A673 (cell line): ENCODE data around the gene STRIP1. TPM values are rescaled to one million over a fixed set of nuclear protein-coding genes. Genes with fewer than 3 reads are reported as not detected.
A peak's percentile ranks its signal among the peaks of the same experiment; 100 is the strongest.

ENCODE experiments used
- BruUV-seq: library from RNA; stranded (reverse); fragments of 400-500 nt; replicated peaks from 2 replicates; lab custom pipeline; 2021; lab: Mats Ljungman, UMichigan
- CTCF ChIA-PET: fragments of 300-600 bp; sonication (Branson Sonifier 250); formaldehyde crosslinking; loops from one replicate; lab custom pipeline; 2022; ENCODE audit warnings: antibody characterized with exemption; lab: Charles Lee
- POLR2A ChIA-PET: fragments of 300-600 bp; sonication (Branson Sonifier 250); formaldehyde crosslinking; loops from one replicate; lab custom pipeline; 2022; ENCODE audit warnings: antibody characterized with exemption; ENCODE audit not compliant: low non-redundant PET; lab: Charles Lee
- DNase-seq: peaks from one replicate; pipeline ENCODE4 v3.0.0-alpha.2; 2015; ENCODE audit warnings: low spot score
- H3K27ac ChIP-seq: fragments of 200-600 bp; sonication (generic); 2 replicates; pipeline ENCODE4 v1.5.1; 2016; ENCODE audit warnings: mixed run types, low read depth, mild to moderate bottlenecking, mixed read lengths, antibody characterized with exemption, low read length; ENCODE audit not compliant: poor library complexity, severe bottlenecking
- H3K27me3 ChIP-seq: fragments of 200-600 bp; sonication (generic); replicated peaks from 2 replicates; pipeline ENCODE4 v1.6.1; 2017; ENCODE audit warnings: mixed run types, low read depth, mild to moderate bottlenecking, mixed read lengths, antibody characterized with exemption, low read length; ENCODE audit not compliant: insufficient read depth, poor library complexity
- H3K36me3 ChIP-seq: fragments of 200-600 bp; sonication (generic); 2 replicates; pipeline ENCODE4 v1.6.1; 2016; ENCODE audit warnings: mixed run types, mild to moderate bottlenecking, mixed read lengths, antibody characterized with exemption, low read length; ENCODE audit not compliant: insufficient read depth, poor library complexity, severe bottlenecking
- H3K4me1 ChIP-seq: fragments of 200-600 bp; sonication (generic); 2 replicates; pipeline ENCODE4 v1.6.1; 2017; ENCODE audit warnings: mixed run types, mild to moderate bottlenecking, mixed read lengths, antibody characterized with exemption, low read length; ENCODE audit not compliant: insufficient read depth, poor library complexity, severe bottlenecking
- H3K4me3 ChIP-seq: fragments of 200-600 bp; sonication (generic); 2 replicates; pipeline ENCODE4 v1.5.1; 2016; ENCODE audit warnings: low read depth, mixed run types, mild to moderate bottlenecking, mixed read lengths, low read length; ENCODE audit not compliant: poor library complexity, severe bottlenecking
- H3K9me3 ChIP-seq: fragments of 200-600 bp; sonication (generic); 2 replicates; pipeline ENCODE4 v1.6.1; 2016; ENCODE audit warnings: mixed run types, low read depth, mild to moderate bottlenecking, mixed read lengths, antibody characterized with exemption, low read length; ENCODE audit not compliant: poor library complexity, severe bottlenecking
- EZH2 ChIP-seq: fragments of 200-600 bp; sonication (generic); IDR thresholded peaks from 2 replicates; pipeline ENCODE4 v1.6.1; 2017; ENCODE audit warnings: borderline replicate concordance, low read depth, mild to moderate bottlenecking, mixed read lengths, antibody characterized with exemption, low read length; ENCODE audit not compliant: poor library complexity, severe bottlenecking
- intact Hi-C: fragments of 100-400 bp; cut with micrococcal nuclease; formaldehyde crosslinking; loops from one replicate; pipeline ENCODE4 v1.10.0; 2022; ENCODE audit not compliant: unreplicated experiment
- total RNA-seq: library from RNA; stranded (reverse); gene quantifications from 2 replicates; pipeline ENCODE4 v1.2.3, GENCODE V29; 2021
- TF ChIP-seq, protein P1 (sequence below): fragments of 300-800, 200-600 bp; sonication (generic); conservative IDR thresholded peaks from 2 replicates; pipeline ENCODE4 v1.5.1; 2017; ENCODE audit warnings: low read depth, mild to moderate bottlenecking, antibody characterized with exemption, low read length, moderate library complexity, mixed read lengths

Gene STRIP1
- total RNA-seq, 1 experiment from 2014 or later, result 57.7 TPM

GRCh38 chr1:110053552-110054428 lies 19.4 kb downstream of the STRIP1 start:
- CTCF ChIA-PET, result interaction anchor here (0.5 to 1.1 kb wide), 3 partner anchors 34 to 259 kb away, joined by 3 read pairs; no protein-coding TSS in a partner anchor
- Histone ChIP-seq H3K27ac (no peak overlapping the region), H3K9me3 (no peaks in the 10 kb centered on the region), H3K36me3 (peaks cover 66% of the 10 kb centered on the region), H3K4me3 (no peak overlapping the region), H3K4me1 (no peaks in the 10 kb centered on the region), H3K27me3 (no peaks in the 10 kb centered on the region)
- DNase-seq, result peak; percentile 56
- BruUV-seq, result no TSS peak
- no peak for TF ChIP-seq EZH2
- TF ChIP-seq, protein P1, sequence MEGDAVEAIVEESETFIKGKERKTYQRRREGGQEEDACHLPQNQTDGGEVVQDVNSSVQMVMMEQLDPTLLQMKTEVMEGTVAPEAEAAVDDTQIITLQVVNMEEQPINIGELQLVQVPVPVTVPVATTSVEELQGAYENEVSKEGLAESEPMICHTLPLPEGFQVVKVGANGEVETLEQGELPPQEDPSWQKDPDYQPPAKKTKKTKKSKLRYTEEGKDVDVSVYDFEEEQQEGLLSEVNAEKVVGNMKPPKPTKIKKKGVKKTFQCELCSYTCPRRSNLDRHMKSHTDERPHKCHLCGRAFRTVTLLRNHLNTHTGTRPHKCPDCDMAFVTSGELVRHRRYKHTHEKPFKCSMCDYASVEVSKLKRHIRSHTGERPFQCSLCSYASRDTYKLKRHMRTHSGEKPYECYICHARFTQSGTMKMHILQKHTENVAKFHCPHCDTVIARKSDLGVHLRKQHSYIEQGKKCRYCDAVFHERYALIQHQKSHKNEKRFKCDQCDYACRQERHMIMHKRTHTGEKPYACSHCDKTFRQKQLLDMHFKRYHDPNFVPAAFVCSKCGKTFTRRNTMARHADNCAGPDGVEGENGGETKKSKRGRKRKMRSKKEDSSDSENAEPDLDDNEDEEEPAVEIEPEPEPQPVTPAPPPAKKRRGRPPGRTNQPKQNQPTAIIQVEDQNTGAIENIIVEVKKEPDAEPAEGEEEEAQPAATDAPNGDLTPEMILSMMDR, result peak; percentile 96
- POLR2A ChIA-PET, result no interaction called here
- intact Hi-C loops, result loop anchor here (1.0 kb wide), 1 partner anchor 53 kb away; no protein-coding TSS in a partner anchor

- Histone ChIP-seq H3K36me3 (peaks cover 53% of the 10 kb centered on the region), H3K9me3 (no peaks in the 10 kb centered on the region), H3K4me1 (no peaks in the 10 kb centered on the region), H3K27ac (no peak overlapping the region), H3K4me3 (no peak overlapping the region), H3K27me3 (no peaks in the 10 kb centered on the region)
- no peak for DNase-seq
- no peak for TF ChIP-seq EZH2
- TF ChIP-seq, protein P1, result no peak
- ChIA-PET POLR2A (no interaction called here), CTCF (no interaction called here)
- intact Hi-C loops, result no loop called here
- no TSS peak for BruUV-seq
These were observed 21.3 kb downstream of the STRIP1 start for GRCh38 chr1:110055493-110056284.

- Histone ChIP-seq H3K9me3 (no peaks in the 10 kb centered on the region), H3K27ac (no peak overlapping the region), H3K27me3 (no peaks in the 10 kb centered on the region), H3K36me3 (peaks cover 47% of the 10 kb centered on the region), H3K4me3 (no peak overlapping the region), H3K4me1 (no peaks in the 10 kb centered on the region)
- CTCF ChIA-PET, result no interaction called here
- no TSS peak for BruUV-seq
- intact Hi-C loops, result no loop called here
- POLR2A ChIA-PET, result no interaction called here
- no peak for DNase-seq
- TF ChIP-seq EZH2, result no peak
- TF ChIP-seq, protein P1, result no peak
These were observed 21.9 kb downstream of the STRIP1 start for GRCh38 chr1:110056285-110056683.
